H1 (cell line): Measurements from ENCODE around the gene NFATC1. TPM values are rescaled to one million over a fixed set of nuclear protein-coding genes. Genes with fewer than 3 reads are reported as not detected.

Experiments
- CTCF ChIA-PET: fragments of 300-600 bp; sonication (Branson Sonifier 250); formaldehyde crosslinking; loops from one replicate; lab custom pipeline; 2021; ENCODE audit not compliant: partially characterized antibody; lab: Charles Lee
- POLR2A ChIA-PET: fragments of 300-600 bp; sonication (Branson Sonifier 250); formaldehyde crosslinking; loops from one replicate; lab custom pipeline; 2021; ENCODE audit warnings: inconsistent platforms; ENCODE audit not compliant: partially characterized antibody; lab: Charles Lee
- DNase-seq, 2 experiments: peaks; one replicate each; pipeline versions ENCODE4 v3.0.0 to v3.0.0-alpha.2; 2010 to 2022; ENCODE audit warnings: low spot score in 2 of 2, low read depth in 1 of 2, mixed read lengths in 1 of 2
- FAIRE-seq: peaks from 2 replicates; lab custom pipeline; 2011; peaks lifted over from hg19 to GRCh38; lab: Jason Lieb, UNC
- H2AFZ ChIP-seq: 2 replicates; pipeline ENCODE4 v1.8.1; 2012; ENCODE audit warnings: low read length, inconsistent platforms
- H2AK5ac ChIP-seq: 2 replicates; pipeline ENCODE4 v1.6.1; 2013; ENCODE audit warnings: low read depth, low read length
- H2BK120ac ChIP-seq: replicated peaks from 2 replicates; pipeline ENCODE3; 2013; ENCODE audit warnings: low read depth, low read length, inconsistent platforms
- H2BK12ac ChIP-seq: 2 replicates; pipeline ENCODE4 v1.6.1; 2013; ENCODE audit warnings: low read depth, low read length
- H2BK15ac ChIP-seq: 2 replicates; pipeline ENCODE4 v1.6.1; 2013; ENCODE audit warnings: low read length
- H2BK20ac ChIP-seq: 2 replicates; pipeline ENCODE4 v1.6.1; 2013; ENCODE audit warnings: low read length
- H2BK5ac ChIP-seq: 2 replicates; pipeline ENCODE4 v1.6.1; 2013; ENCODE audit warnings: low read depth, low read length
- H3K14ac ChIP-seq: 2 replicates; pipeline ENCODE4 v1.6.1; 2013; ENCODE audit warnings: inconsistent platforms; ENCODE audit not compliant: insufficient read length
- H3K18ac ChIP-seq: 2 replicates; pipeline ENCODE4 v1.6.1; 2013; ENCODE audit warnings: low read length; ENCODE audit errors: extremely low read depth
- H3K23ac ChIP-seq: 2 replicates; pipeline ENCODE4 v1.6.1; 2013; ENCODE audit warnings: inconsistent platforms; ENCODE audit not compliant: insufficient read length
- H3K23me2 ChIP-seq: 2 replicates; pipeline ENCODE4 v1.6.1; 2013; ENCODE audit warnings: low read depth, low read length
- H3K27ac ChIP-seq: 2 replicates; pipeline ENCODE4 v1.6.1; 2011; ENCODE audit warnings: low read depth, low read length, inconsistent platforms
- H3K27me3 ChIP-seq, 4 experiments: replicated peaks in 1 of 4; 1 replicate in 1 of 4; 2 replicates in 3 of 4; pipeline versions ENCODE4 v1.6.1 to v1.8.1; 2011 to 2013; ENCODE audit warnings: low read length in 3 of 4, mild to moderate bottlenecking in 3 of 4, inconsistent platforms in 2 of 4, mixed read lengths in 2 of 4, moderate library complexity in 1 of 4; ENCODE audit not compliant: control insufficient read depth in 3 of 4, insufficient read depth in 3 of 4; ENCODE audit errors: extremely low read depth in 1 of 4
- H3K36me3 ChIP-seq, 4 experiments: 2 replicates each; pipeline versions ENCODE4 v1.6.1 to v1.8.1; 2011 to 2013; ENCODE audit warnings: mild to moderate bottlenecking in 4 of 4, low read length in 3 of 4, moderate library complexity in 2 of 4, control low read depth in 1 of 4, inconsistent platforms in 1 of 4; ENCODE audit not compliant: insufficient read depth in 4 of 4, control insufficient read depth in 2 of 4
- H3K4ac ChIP-seq: replicated peaks from 2 replicates; pipeline ENCODE3; 2013; ENCODE audit warnings: low read length, low read depth, mixed read lengths, inconsistent platforms; ENCODE audit not compliant: insufficient read length
- H3K4me1 ChIP-seq, 4 experiments: replicated peaks in 1 of 4; 1 replicate in 1 of 4; 2 replicates in 3 of 4; pipeline versions ENCODE4 v1.6.1 to v1.8.1; 2011 to 2013; ENCODE audit warnings: low read length in 3 of 4, inconsistent platforms in 2 of 4, mixed read lengths in 1 of 4; ENCODE audit not compliant: insufficient read depth in 4 of 4, control insufficient read depth in 3 of 4
- H3K4me2 ChIP-seq, 2 experiments: 2 replicates each; pipeline versions ENCODE4 v1.6.1 to v1.8.1; 2011 to 2013; ENCODE audit warnings: low read depth in 2 of 2, low read length in 2 of 2, control low read depth in 1 of 2, inconsistent platforms in 1 of 2, mild to moderate bottlenecking in 1 of 2; ENCODE audit not compliant: insufficient read depth in 1 of 2
- H3K4me3 ChIP-seq, 4 experiments: fragments of 200-600, 300-600 bp in 1 of 4; sonication (generic), shearing (Covaris generic), sonication (Bioruptor Twin) in 1 of 4; 2 replicates each; pipeline versions ENCODE4 v1.5.1 to v1.8.1; 2011 to 2016; ENCODE audit warnings: low read length in 4 of 4, low read depth in 3 of 4, control low read depth in 2 of 4, inconsistent platforms in 2 of 4, mild to moderate bottlenecking in 2 of 4, mixed read lengths in 1 of 4, moderate library complexity in 1 of 4; ENCODE audit not compliant: insufficient read depth in 2 of 4; ENCODE audit errors: extremely low read depth in 1 of 4
- H3K56ac ChIP-seq: replicated peaks from 2 replicates; pipeline ENCODE3; 2013; ENCODE audit warnings: low read depth, mild to moderate bottlenecking, mixed read lengths, low read length, inconsistent platforms; ENCODE audit not compliant: insufficient read length
- H3K79me1 ChIP-seq: 2 replicates; pipeline ENCODE4 v1.6.1; 2013; ENCODE audit warnings: low read depth, low read length, control low read depth
- H3K79me2 ChIP-seq, 2 experiments: 2 replicates each; pipeline versions ENCODE4 v1.6.1 to v1.8.1; 2012 to 2013; ENCODE audit warnings: low read length in 2 of 2, mild to moderate bottlenecking in 2 of 2, inconsistent platforms in 1 of 2; ENCODE audit not compliant: insufficient read depth in 2 of 2, control insufficient read depth in 1 of 2
- H3K9ac ChIP-seq, 4 experiments: replicated peaks in 1 of 4; 1 replicate in 1 of 4; 2 replicates in 3 of 4; pipeline versions ENCODE4 v1.6.1 to v1.8.1; 2011 to 2013; ENCODE audit warnings: low read depth in 3 of 4, low read length in 3 of 4, control low read depth in 2 of 4, mild to moderate bottlenecking in 2 of 4, moderate library complexity in 2 of 4, inconsistent platforms in 1 of 4; ENCODE audit errors: extremely low read depth in 1 of 4
- H3K9me3 ChIP-seq, 2 experiments: 2 replicates each; pipeline versions ENCODE4 v1.6.1 to v1.8.1; 2012 to 2013; ENCODE audit warnings: mild to moderate bottlenecking in 2 of 2, moderate library complexity in 2 of 2, control low read depth in 1 of 2, inconsistent platforms in 1 of 2, low read depth in 1 of 2, low read length in 1 of 2, mixed read lengths in 1 of 2; ENCODE audit not compliant: insufficient read depth in 2 of 2
- H4K20me1 ChIP-seq, 2 experiments: replicated peaks in 1 of 2; 2 replicates each; pipeline versions ENCODE3 to v1.8.1; 2011 to 2013; ENCODE audit warnings: inconsistent platforms in 2 of 2, low read length in 2 of 2, mild to moderate bottlenecking in 1 of 2; ENCODE audit not compliant: insufficient read depth in 2 of 2, control insufficient read depth in 1 of 2
- H4K5ac ChIP-seq: 2 replicates; pipeline ENCODE4 v1.6.1; 2013; ENCODE audit warnings: low read length, low read depth, mixed read lengths, inconsistent platforms; ENCODE audit not compliant: insufficient read length
- H4K8ac ChIP-seq: 2 replicates; pipeline ENCODE4 v1.8.0; 2013; ENCODE audit warnings: mild to moderate bottlenecking, moderate library complexity, low read length, inconsistent platforms; ENCODE audit not compliant: insufficient read depth; ENCODE audit errors: extremely low read depth
- H4K91ac ChIP-seq: replicated peaks from 2 replicates; pipeline ENCODE3; 2013; ENCODE audit warnings: low read length, mixed read lengths, inconsistent platforms; ENCODE audit not compliant: insufficient read length
- ATF2 ChIP-seq: IDR thresholded peaks from 2 replicates; pipeline ENCODE4 v1.6.1; 2012; ENCODE audit warnings: low read length, inconsistent platforms
- ATF3 ChIP-seq: IDR thresholded peaks from 2 replicates; pipeline ENCODE4 v1.6.1; 2011; ENCODE audit warnings: low read depth, mild to moderate bottlenecking, low read length; ENCODE audit not compliant: insufficient read depth
- CHD1 ChIP-seq: IDR thresholded peaks from 2 replicates; pipeline ENCODE4 v1.6.1; 2012; ENCODE audit warnings: low read depth, low read length, improper control_type of control experiment
- CHD2 ChIP-seq: IDR thresholded peaks from 2 replicates; pipeline ENCODE4 v1.6.1; 2012; ENCODE audit warnings: low read length, improper control_type of control experiment
- KDM5A ChIP-seq: fragments of 200-600 bp; IDR thresholded peaks from 2 replicates; pipeline ENCODE4 v1.7.1; 2012; ENCODE audit warnings: mild to moderate bottlenecking, low read length, inconsistent platforms, mixed read lengths
- PHF8 ChIP-seq: fragments of 200-600 bp; sonication (generic); conservative IDR thresholded peaks from 2 replicates; pipeline ENCODE4 v1.7.1; 2012; ENCODE audit warnings: low read depth, mild to moderate bottlenecking, inconsistent platforms, low read length, moderate library complexity
- POLR2AphosphoS5 ChIP-seq: IDR thresholded peaks from 2 replicates; pipeline ENCODE4 v1.6.1; 2011; ENCODE audit warnings: low read depth, low read length
- POU5F1 ChIP-seq: IDR thresholded peaks from 2 replicates; pipeline ENCODE4 v1.6.1; 2011; ENCODE audit warnings: low read depth, mild to moderate bottlenecking, low read length, moderate library complexity
- RNF2 ChIP-seq: fragments of 200-900, 300-1000 bp; sonication (generic); IDR thresholded peaks from 2 replicates; pipeline ENCODE4 v1.7.1; 2016; ENCODE audit warnings: borderline replicate concordance, low read depth, mild to moderate bottlenecking, antibody characterized with exemption, low read length; ENCODE audit not compliant: poor library complexity, severe bottlenecking; ENCODE audit errors: missing control alignments
- USF2 ChIP-seq: IDR thresholded peaks from 2 replicates; pipeline ENCODE4 v1.6.1; 2011; ENCODE audit warnings: low read length, improper control_type of control experiment
- WGBS, 2 experiments: shearing (Covaris generic) in 1 of 2; methylation state at CpG; one replicate each; pipeline versions ENCODE4 v1.1.6 to v1.1.7; 2013 to 2015; ENCODE audit warnings: low lambda C conversion rate in 2 of 2, mixed read lengths in 2 of 2, inconsistent platforms in 1 of 2, low coverage in 1 of 2, missing lambda C conversion rate in 1 of 2; ENCODE audit not compliant: insufficient replicate concordance in 2 of 2, insufficient coverage in 1 of 2, insufficient read length in 1 of 2; ENCODE audit errors: extremely low coverage in 1 of 2, missing lambda C conversion rate in 1 of 2; 5-methylcytosine and 5-hydroxymethylcytosine counted together
- polyA plus RNA-seq, 7 experiments: library from polyadenylated mRNA; depleted of rRNA in 3 of 7; stranded (reverse) in 5 of 7; unstranded in 2 of 7; fragments of >200 nt in 5 of 7; fragments of 200-250 nt in 2 of 7; gene quantifications; 1 replicate in 5 of 7; 2 replicates in 1 of 7; 4 replicates in 1 of 7; pipeline versions ENCODE4 v1.2.1 to v1.2.3, GENCODE V29; 2011 to 2013; ENCODE audit warnings: missing spikeins in 2 of 7, mixed read lengths in 2 of 7
- total RNA-seq: library from RNA; stranded (reverse); fragmentation: NEBNext Ultra II Directional; extraction: Animal tissue kit (Norgen Biotek cat#: 25700); gene quantifications from 2 replicates; pipeline ENCODE4 v1.2.1, GENCODE V29; 2021

NFATC1 gene
- total and polyA plus RNA-seq, 2 of the 8 experiments (the other 6 are each of a cell fraction or from before 2014, with no cell fraction given), result 2.0 to 6.6 TPM

GRCh38 chr18:79439628-79440023 lies 43.9 kb downstream of the NFATC1 start:
- H3K4me1 ChIP-seq, result no peaks in the 10 kb centered on the region
- ChIA-PET POLR2A (no interaction called here), CTCF (interaction anchor here (1.5 to 2.7 kb wide), 2 partner anchors 42 to 59 kb away, joined by 3 to 9 read pairs; no protein-coding TSS in a partner anchor)
- H3K79me2 ChIP-seq, result no peaks in the 10 kb centered on the region
- H2BK120ac ChIP-seq, result no peak overlapping the region
- no peak overlapping the region for H4K5ac ChIP-seq
- 94% methylated on average over 16 of the region's 16 CpGs; no CpG with 5 or more reads in 1 of the 2 experiments for WGBS, 2 experiments
- no peak overlapping the region for H2BK20ac ChIP-seq
- no peaks in the 10 kb centered on the region for H3K79me1 ChIP-seq
- H3K9me3 ChIP-seq, result no peaks in the 10 kb centered on the region
- H3K23ac ChIP-seq, result no peak overlapping the region
- H3K36me3 ChIP-seq, result no peaks in the 10 kb centered on the region
- no peak overlapping the region for H3K27ac ChIP-seq
- DNase-seq (no peak), FAIRE-seq (no peak)
- H3K4me2 ChIP-seq, result no peak overlapping the region
- H2BK12ac ChIP-seq, result no peak overlapping the region
- no peak overlapping the region for H2AFZ ChIP-seq
- H2AK5ac ChIP-seq, result no peak overlapping the region
- H3K9ac ChIP-seq, result no peak overlapping the region
- H3K4ac ChIP-seq, result no peak overlapping the region
- no peak overlapping the region for H4K91ac ChIP-seq
- H4K20me1 ChIP-seq, result peaks cover 0 to 2% of the 10 kb centered on the region in 2 experiments
- H3K18ac ChIP-seq, result no peak overlapping the region
- H3K14ac ChIP-seq, result no peak overlapping the region
- H3K23me2 ChIP-seq, result no peaks in the 10 kb centered on the region
- no peaks in the 10 kb centered on the region for H3K27me3 ChIP-seq
- H3K4me3 ChIP-seq, result no peak overlapping the region
- no peak overlapping the region for H3K56ac ChIP-seq
- H4K8ac ChIP-seq, result no peak overlapping the region
- H2BK5ac ChIP-seq, result no peak overlapping the region
- no peak overlapping the region for H2BK15ac ChIP-seq
- no peak for TF ChIP-seq CHD1
- no peak for TF ChIP-seq POLR2AphosphoS5
- no peak for TF ChIP-seq POU5F1
- TF ChIP-seq RNF2, result no peak
- TF ChIP-seq ATF2, result no peak
- TF ChIP-seq KDM5A, result no peak
- TF ChIP-seq PHF8, result no peak
- no peak for TF ChIP-seq ATF3
- TF ChIP-seq USF2, result no peak
- TF ChIP-seq CHD2, result no peak
